HepG2 (cell line): ENCODE results near the gene PAM16. TPM values are rescaled to one million over a fixed set of nuclear protein-coding genes. Genes with fewer than 3 reads are reported as not detected.

Experiments
- ATAC-seq: fragments of 200-7000 bp; cut with Tn5 transposase; 3 replicates; pipeline ENCODE4 v1.9.1; 2020; ENCODE audit warnings: mild to moderate bottlenecking, moderate library complexity
- BruUV-seq: library from RNA; stranded (reverse); fragments of 400-500 nt; replicated peaks from 2 replicates; lab custom pipeline; 2021; lab: Mats Ljungman, UMichigan
- CTCF ChIA-PET: fragments of 300-600 bp; formaldehyde crosslinking; extraction: SDS; loops from one replicate; lab custom pipeline; 2021; ENCODE audit warnings: low total read pairs, inconsistent platforms, low intra/inter-chr PET ratio; lab: Yijun Ruan, JAX
- POLR2A ChIA-PET: fragments of 350-600 bp; sonication (Branson Sonifier 250); formaldehyde crosslinking; loops from one replicate; lab custom pipeline; 2020; ENCODE audit warnings: antibody characterized with exemption, inconsistent platforms; lab: Yijun Ruan, JAX
- DNase-seq: peaks from one replicate; pipeline ENCODE4 v3.0.0-alpha.2; 2015; ENCODE audit warnings: low spot score
- FAIRE-seq: peaks from 3 replicates; lab custom pipeline; 2011; peaks lifted over from hg19 to GRCh38; lab: Jason Lieb, UNC
- H2AFZ ChIP-seq: one replicate; pipeline ENCODE4 v1.6.1; 2011; ENCODE audit warnings: low read length, inconsistent platforms
- H3K27ac ChIP-seq: fragments of 300-600 bp; 3 replicates; pipeline ENCODE4 v1.8.0; 2011; ENCODE audit warnings: mixed run types, mild to moderate bottlenecking, mixed read lengths, low read length, inconsistent platforms; ENCODE audit not compliant: insufficient read depth; ENCODE audit errors: extremely low read length
- H3K27me3 ChIP-seq, 2 experiments: fragments of 200-600 bp in 1 of 2; 2 replicates in 1 of 2; 3 replicates in 1 of 2; pipeline versions ENCODE4 v1.6.0 to v1.8.0; 2011; ENCODE audit warnings: low read length in 2 of 2, mild to moderate bottlenecking in 2 of 2, moderate library complexity in 2 of 2, inconsistent platforms in 1 of 2; ENCODE audit not compliant: insufficient read depth in 2 of 2, control insufficient read depth in 1 of 2
- H3K36me3 ChIP-seq, 2 experiments: fragments of 200-600 bp in 1 of 2; replicated peaks in 1 of 2; 2 replicates in 1 of 2; 3 replicates in 1 of 2; pipeline versions ENCODE4 v1.5.1 to v1.8.0; 2011; ENCODE audit warnings: low read length in 2 of 2, inconsistent platforms in 1 of 2; ENCODE audit not compliant: insufficient read depth in 2 of 2, control insufficient read depth in 1 of 2
- H3K4me1 ChIP-seq: 2 replicates; pipeline ENCODE4 v1.5.1; 2012; ENCODE audit warnings: low read length, inconsistent platforms; ENCODE audit not compliant: insufficient read depth
- H3K4me2 ChIP-seq: 2 replicates; pipeline ENCODE4 v1.6.0; 2011; ENCODE audit warnings: low read depth, low read length, inconsistent platforms
- H3K4me3 ChIP-seq, 3 experiments: fragments of 200-600 bp in 1 of 3; sonication (generic), shearing (Covaris generic) in 1 of 3; replicated peaks in 1 of 3; 2 replicates each; pipeline ENCODE4 v1.5.1; 2011 to 2016; ENCODE audit warnings: low read length in 3 of 3, inconsistent platforms in 2 of 3, low read depth in 2 of 3, mild to moderate bottlenecking in 2 of 3, control low read depth in 1 of 3, mixed read lengths in 1 of 3; ENCODE audit not compliant: insufficient read depth in 1 of 3
- H3K79me2 ChIP-seq: one replicate; pipeline ENCODE4 v1.6.1; 2011; ENCODE audit warnings: low read length, inconsistent platforms; ENCODE audit not compliant: insufficient read depth
- H3K9ac ChIP-seq: 2 replicates; pipeline ENCODE4 v1.6.0; 2011; ENCODE audit warnings: mild to moderate bottlenecking, low read depth, low read length, inconsistent platforms; ENCODE audit not compliant: insufficient read depth
- H3K9me3 ChIP-seq: 2 replicates; pipeline ENCODE4 v1.5.1; 2012; ENCODE audit warnings: mild to moderate bottlenecking, low read length
- H4K20me1 ChIP-seq: 2 replicates; pipeline ENCODE4 v1.6.0; 2011; ENCODE audit warnings: inconsistent platforms, mild to moderate bottlenecking, low read length, moderate library complexity; ENCODE audit not compliant: insufficient read depth
- ELF3 ChIP-seq: IDR thresholded peaks from 2 replicates; pipeline ENCODE4 v1.6.1; 2016; ENCODE audit warnings: missing genetic modification reagents, missing compliant biosample characterization
- FOXP1 ChIP-seq, 2 experiments: fragments of 450-650 bp in 1 of 2; IDR thresholded peaks; 2 replicates each; pipeline ENCODE4 v1.6.1; 2017 to 2018; ENCODE audit warnings: antibody characterized with exemption in 1 of 2
- FOXP4 ChIP-seq: sonication (generic); formaldehyde crosslinking; IDR thresholded peaks from 2 replicates; pipeline ENCODE4 v1.4.0; 2020; ENCODE audit warnings: missing genetic modification reagents
- JUN ChIP-seq: sonication (generic); formaldehyde crosslinking; IDR thresholded peaks from 2 replicates; pipeline ENCODE4 v1.4.0; 2020; ENCODE audit warnings: mild to moderate bottlenecking, missing genetic modification reagents
- MED1 ChIP-seq: sonication (generic); formaldehyde crosslinking; IDR thresholded peaks from 2 replicates; pipeline ENCODE4 v1.4.0; 2020; ENCODE audit warnings: missing genetic modification reagents
- MEF2D ChIP-seq: sonication (generic); formaldehyde crosslinking; IDR thresholded peaks from 2 replicates; pipeline ENCODE4 v1.5.1; 2020; ENCODE audit warnings: mild to moderate bottlenecking, missing genetic modification reagents
- MEIS2 ChIP-seq: sonication (generic); formaldehyde crosslinking; IDR thresholded peaks from 2 replicates; pipeline ENCODE4 v1.9.0; 2021; ENCODE audit warnings: mild to moderate bottlenecking, missing genetic modification reagents
- SKIL ChIP-seq: sonication (generic); formaldehyde crosslinking; IDR thresholded peaks from 2 replicates; pipeline ENCODE4 v1.8.0; 2022; ENCODE audit warnings: missing genetic modification reagents, mild to moderate bottlenecking, moderate library complexity, borderline replicate concordance
- ZBTB7B ChIP-seq: sonication (generic); formaldehyde crosslinking; IDR thresholded peaks from 2 replicates; pipeline ENCODE4 v1.4.0; 2020; ENCODE audit warnings: missing genetic modification reagents
- ZNF18 ChIP-seq: sonication (generic); formaldehyde crosslinking; IDR thresholded peaks from 2 replicates; pipeline ENCODE4 v1.8.0; 2022; ENCODE audit warnings: mild to moderate bottlenecking, missing genetic modification reagents; ENCODE audit not compliant: insufficient replicate concordance
- ZNF180 ChIP-seq: sonication (generic); formaldehyde crosslinking; IDR thresholded peaks from 2 replicates; pipeline ENCODE4 v1.4.0; 2020; ENCODE audit warnings: low read depth, missing genetic modification reagents, borderline replicate concordance
- ZNF501 ChIP-seq: sonication (generic); formaldehyde crosslinking; IDR thresholded peaks from 2 replicates; pipeline ENCODE4 v1.5.1; 2020; ENCODE audit warnings: mild to moderate bottlenecking, moderate library complexity, missing genetic modification reagents
- WGBS: methylation state at CpG from one replicate; pipeline ENCODE4 v1.1.6; 2017; ENCODE audit warnings: low lambda C conversion rate; 5-methylcytosine and 5-hydroxymethylcytosine counted together
- in situ Hi-C: cut with HindIII; loops from 2 replicates; pipeline ENCODE4 v1.10.0; 2017; ENCODE audit warnings: low pct_unique_long_range_greater_than_20kb; ENCODE audit not compliant: extremely low pct_ligation_motif_present
- intact Hi-C: fragments of 100-400 bp; cut with micrococcal nuclease; formaldehyde crosslinking; loops from one replicate; pipeline ENCODE4 v1.10.0; 2022; ENCODE audit not compliant: unreplicated experiment
- polyA plus RNA-seq, 8 experiments: library from polyadenylated mRNA; depleted of rRNA in 3 of 8; stranded (reverse) in 7 of 8; unstranded in 1 of 8; fragments of >200 nt; fragmentation: Illumina TruSeq in 4 of 8; extraction: Trizol in 4 of 8; gene quantifications; 2 replicates each; pipeline versions ENCODE4 v1.2.1 to v1.2.3, GENCODE V29; 2011 to 2016; ENCODE audit warnings: low read depth in 4 of 8, missing spikeins in 1 of 8, mixed read lengths in 1 of 8; ENCODE audit not compliant: insufficient read depth in 1 of 8
- total RNA-seq, 5 experiments: library from RNA; depleted of rRNA; stranded (reverse); fragments of >200 nt; fragmentation: Illumina TruSeq; extraction: Trizol; gene quantifications; 2 replicates each; pipeline ENCODE4 v1.2.3, GENCODE V29; 2016; ENCODE audit warnings: low read depth in 1 of 5

The PAM16 gene
- total and polyA plus RNA-seq, 2 of the 13 experiments (the other 11 are each of a cell fraction or from before 2014, with no cell fraction given): 51.5 to 51.8 TPM

- Histone ChIP-seq H3K4me2 (peak overlapping the region; percentile 83), H3K79me2 (no peaks in the 10 kb centered on the region), H4K20me1 (no peaks in the 10 kb centered on the region), H3K9ac (peak overlapping the region; percentile 71; the same call in 1 of the 2 replicates), H3K4me1 (peaks cover 38% of the 10 kb centered on the region), H3K4me3 (peak overlapping the region in 2 of 3 experiments; percentile 76 to 82; a peak in 3 of 6 replicates), H3K9me3 (no peaks in the 10 kb centered on the region), H3K36me3 (no peaks in the 10 kb centered on the region), H3K27me3 (no peaks in the 10 kb centered on the region), H3K27ac (peak overlapping the region; percentile 6), H2AFZ (no peak overlapping the region)
- BruUV-seq: no TSS peak
- no peak for FAIRE-seq
- in situ Hi-C loops: loop anchor here (10.0 kb wide), 1 partner anchor 54 kb away; the partner anchor contains the start of gene TFAP4
- ChIA-PET CTCF (interaction anchor here (1.2 to 5.6 kb wide), 6 partner anchors 17 to 75 kb away, joined by 3 to 69 read pairs (median 15); no protein-coding TSS in a partner anchor), POLR2A (interaction anchor here (0.8 to 3.1 kb wide), 12 partner anchors 10 to 128 kb away, joined by 3 to 15 read pairs (median 6); partner anchors contain the start of gene GLIS2)
- 29% methylated on average over 6 of the region's 17 CpGs for WGBS
- DNase-seq: no peak
- intact Hi-C loops: loop anchor here (2.0 kb wide), 1 partner anchor 40 kb away; no protein-coding TSS in a partner anchor
- peak; percentile 15 for ATAC-seq
- TF ChIP-seq MED1 (CRISPR knock-in tag) (0 out of 2 replicates have a peak, but pooled peaks have one; percentile 30), ZNF501 (CRISPR knock-in tag) (peak; percentile 1; the same call in 1 of the 2 replicates), ZNF18 (peak; percentile 14), ZBTB7B (CRISPR knock-in tag) (0 out of 2 replicates have a peak, but pooled peaks have one; percentile 36), SKIL (CRISPR knock-in tag) (peak; percentile 80), MEF2D (peak; percentile 75; the same call in 1 of the 2 replicates), FOXP4 (peak; percentile 64; the same call in 1 of the 2 replicates), JUN (CRISPR knock-in tag) (no peak), FOXP1 (IDR thresholded peaks at IDR 0.05) (no peak), FOXP1 (CRISPR knock-in tag; IDR thresholded peaks at IDR 0.05) (0 out of 2 replicates have a peak, but pooled peaks have one; percentile 12), ELF3 (CRISPR knock-in tag) (peak; percentile 64), MEIS2 (peak; percentile 55; the same call in 1 of the 2 replicates), ZNF180 (no peak)
Observed at GRCh38 chr16:4328782-4329775, 22.0 kb downstream of the PAM16 start.
